HG03103 (cell line): ENCODE data around the gene NXPE2.
"Not testable (repeated sequence)": the region's sequence is repeated elsewhere in the genome, so short reads cannot be mapped to it uniquely, and the experiment has no call there.

Experiments
- ATAC-seq: cut with Tn5 transposase; IDR thresholded peaks from one replicate; pipeline ENCODE4 v1.9.1; 2021; ENCODE audit warnings: low read depth; ENCODE audit not compliant: unreplicated experiment

NXPE2 gene

GRCh38 chr11:114678125-114679036 is at the start of gene NXPE2:
Gene NXPE2, plus strand, starts transcription at chr11:114678527. Its CDS starts 49 bp downstream, at chr11:114678576.
- ATAC-seq: no peak

DNA sequence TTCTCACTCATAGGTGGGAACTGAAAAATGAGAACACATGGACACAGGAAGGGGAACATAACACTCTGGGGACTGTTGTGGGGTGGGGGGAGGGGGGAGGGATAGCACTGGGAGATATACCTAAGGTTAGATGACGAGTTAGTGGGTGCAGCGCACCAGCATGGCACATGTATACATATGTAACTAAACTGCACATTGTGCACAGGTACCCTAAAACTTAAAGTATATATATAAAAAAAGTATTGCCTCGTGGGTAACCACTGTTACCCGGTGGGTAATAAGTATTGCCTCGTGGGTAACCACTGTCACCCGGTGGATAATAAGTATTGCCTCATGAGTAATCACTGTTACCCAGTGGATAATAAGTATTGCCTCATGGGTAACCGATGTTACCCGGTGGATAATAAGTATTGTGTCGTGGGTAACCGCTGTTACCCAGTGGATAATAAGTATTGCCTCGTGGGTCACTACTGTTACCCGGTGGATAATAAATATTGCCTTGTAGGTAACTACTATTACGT is 46.8 kb upstream of the NXPE2 start:
- not testable (repeated sequence) for ATAC-seq

DNA sequence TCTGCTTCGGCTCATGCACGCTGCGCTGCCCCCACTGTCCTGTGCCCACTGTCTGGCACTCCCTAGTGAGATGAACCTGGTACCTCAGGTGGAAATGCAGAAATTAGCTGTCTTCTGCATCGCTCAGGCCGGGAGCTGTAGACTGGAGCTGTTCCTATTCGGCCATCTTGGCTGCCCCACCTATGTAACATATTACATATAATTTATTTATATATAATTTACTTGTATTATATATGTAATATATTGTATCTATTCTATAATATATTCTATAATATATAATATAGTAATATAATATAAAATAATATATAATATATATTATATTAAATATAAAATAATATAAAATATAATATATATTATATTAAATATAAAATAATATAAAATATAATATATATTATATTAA is 38.9 kb upstream of the NXPE2 start:
- ATAC-seq: not testable (repeated sequence)

DNA sequence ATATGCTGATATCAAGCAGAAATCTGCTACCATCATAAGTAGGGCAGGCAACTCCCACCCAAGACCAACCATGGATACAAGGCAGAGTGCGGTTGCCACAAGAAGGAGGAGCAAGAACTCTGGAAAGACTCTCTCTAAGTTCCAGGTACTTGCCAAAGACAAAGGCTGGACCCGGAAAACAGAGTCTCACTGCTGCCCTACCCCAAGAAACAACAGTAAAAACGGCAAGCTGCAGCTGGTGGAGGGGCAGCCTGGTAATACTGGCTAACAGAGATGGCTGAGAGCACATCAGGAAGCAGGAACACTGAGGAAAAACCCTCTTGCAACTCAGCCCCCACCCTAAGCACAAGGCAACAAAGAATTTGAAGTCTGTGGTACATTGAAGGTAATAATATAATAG is 27.7 kb upstream of the NXPE2 start:
- ATAC-seq: no peak

DNA sequence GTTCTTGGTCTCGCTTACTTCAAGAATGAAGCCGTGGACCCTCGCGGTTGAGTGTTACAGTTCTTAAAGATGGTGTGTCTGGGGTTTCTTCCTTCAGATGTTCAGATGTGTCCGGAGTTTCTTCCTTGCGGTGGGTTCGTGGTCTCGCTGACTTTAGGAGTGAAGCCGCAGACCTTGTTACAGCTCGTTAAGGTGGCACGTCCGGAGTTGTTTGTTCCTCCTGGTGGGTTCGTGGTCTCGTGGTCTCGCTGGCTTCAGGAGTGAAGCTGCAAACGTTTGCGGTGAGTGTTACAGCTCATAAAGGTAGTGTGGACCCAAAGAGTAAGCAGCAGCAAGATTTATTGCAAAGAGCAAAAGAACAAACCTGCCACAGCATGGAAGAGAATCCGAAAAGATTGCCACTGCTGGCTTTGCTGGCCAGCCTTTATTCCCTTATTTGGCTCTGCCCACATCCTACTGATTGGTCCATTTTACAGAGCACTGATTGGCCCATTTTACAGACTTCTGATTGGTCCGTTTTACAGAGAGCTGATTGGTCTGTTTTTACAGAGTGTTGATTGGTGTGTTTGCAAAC is 27.1 kb upstream of the NXPE2 start:
- no peak for ATAC-seq

- ATAC-seq: no peak
Observed at GRCh38 chr11:114653148-114653547, 25.2 kb upstream of the NXPE2 start.

DNA sequence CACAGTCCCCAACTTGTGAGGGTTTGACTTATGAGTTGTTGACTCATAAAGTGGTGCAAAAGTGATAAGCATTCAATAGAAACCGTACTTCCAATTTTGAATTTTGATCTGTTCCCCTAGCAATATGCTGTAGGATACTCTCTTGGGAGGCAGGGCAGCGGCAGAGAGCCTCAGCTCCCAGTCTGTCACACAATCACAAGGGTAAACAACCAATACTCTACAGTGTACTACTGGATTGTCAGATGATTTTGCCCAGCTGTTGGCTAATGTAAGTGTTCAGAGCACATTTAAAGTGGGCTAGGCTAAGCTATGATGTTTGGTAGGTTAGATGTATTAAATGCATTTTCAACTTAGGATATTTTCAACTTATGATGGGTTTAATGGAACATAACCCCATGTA is 13.7 kb upstream of the NXPE2 start:
- no peak for ATAC-seq

GRCh38 chr11:114666760-114667159 is 11.6 kb upstream of the NXPE2 start:
- no peak for ATAC-seq

DNA sequence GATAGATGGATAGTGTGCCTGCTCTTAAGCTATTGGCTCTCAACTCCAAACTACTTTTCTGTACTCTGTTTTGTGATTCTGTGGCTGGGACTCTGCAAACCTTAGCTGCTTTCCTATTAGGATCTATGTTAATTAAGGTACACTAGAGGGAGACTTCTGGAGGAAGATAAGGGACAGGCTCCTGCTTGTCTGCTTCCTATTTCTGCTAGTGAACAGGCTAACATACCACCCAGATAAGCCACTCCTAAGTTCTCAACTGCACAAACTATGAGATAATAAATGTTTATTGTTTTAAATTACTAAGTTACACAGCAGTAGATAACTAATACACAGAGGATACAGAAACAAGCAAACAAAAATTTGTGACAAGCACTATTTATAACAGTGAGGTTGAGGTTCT is 10.2 kb upstream of the NXPE2 start:
- ATAC-seq: no peak

- ATAC-seq: no peak
Observed at GRCh38 chr11:114673661-114674060, 4.7 kb upstream of the NXPE2 start.

- no peak for ATAC-seq
Observed at GRCh38 chr11:114679505-114679904, 1.2 kb downstream of the NXPE2 start.

- ATAC-seq: no peak
Observed at GRCh38 chr11:114683007-114683406, 4.7 kb downstream of the NXPE2 start.

DNA sequence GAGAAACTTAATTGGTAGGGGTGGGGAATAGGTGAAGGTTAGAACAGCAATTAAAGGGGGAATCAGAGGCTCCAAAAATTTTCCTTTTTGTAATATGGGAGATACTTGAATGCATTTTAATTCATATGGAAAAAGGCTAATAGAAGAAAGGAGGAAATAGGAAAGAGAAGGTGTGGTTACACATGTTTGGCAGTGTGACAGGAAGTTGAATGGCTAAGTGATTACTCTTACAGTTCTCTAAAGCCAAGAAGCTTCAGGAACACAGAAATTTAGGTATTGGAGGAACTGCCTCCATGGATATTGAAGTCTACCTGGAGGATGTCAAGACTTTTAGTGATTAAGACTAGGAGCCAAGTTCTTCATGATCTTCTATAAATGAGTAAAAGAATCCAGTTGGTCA is 6.3 kb downstream of the NXPE2 start:
- no peak for ATAC-seq

DNA sequence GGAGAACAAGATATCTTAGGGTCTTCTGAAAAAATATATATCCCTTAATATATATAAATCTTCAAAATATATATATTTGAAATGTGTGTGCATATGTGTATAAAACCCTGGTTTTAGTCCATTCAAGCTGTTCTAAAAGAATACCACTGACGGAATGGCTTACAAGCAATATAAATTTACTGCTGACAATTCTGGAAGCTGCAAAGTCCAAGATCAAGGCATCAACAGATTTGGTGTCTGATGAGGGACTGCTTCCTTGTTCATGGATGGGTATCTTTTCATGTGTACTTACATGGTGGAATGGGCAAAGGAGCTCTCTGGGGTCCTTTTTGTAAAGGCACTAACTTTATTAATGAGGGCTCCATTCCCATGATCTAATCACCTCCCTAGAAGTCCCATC is 6.8 kb downstream of the NXPE2 start:
- no peak for ATAC-seq

GRCh38 chr11:114705280-114706024 is 27.1 kb downstream of the NXPE2 start:
- ATAC-seq: no peak

DNA sequence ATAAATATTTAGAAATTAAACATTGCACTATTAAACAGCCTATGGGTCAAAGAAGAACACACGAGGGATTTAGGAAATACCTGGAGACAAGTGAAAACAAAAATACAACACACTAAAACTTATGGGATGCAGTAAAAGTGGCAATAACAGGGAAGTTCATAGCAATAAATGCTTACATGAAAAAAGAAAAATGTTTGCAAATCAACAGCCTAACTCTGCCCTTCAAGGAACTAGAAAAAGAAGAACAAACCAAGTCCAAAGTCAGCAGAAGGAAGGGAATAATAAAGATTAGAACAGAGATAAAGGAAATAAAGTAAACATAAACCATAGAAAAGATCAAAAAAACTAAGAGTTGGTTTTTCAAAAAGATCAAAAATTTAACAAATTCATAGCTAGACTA is 31.6 kb downstream of the NXPE2 start:
- no peak for ATAC-seq

DNA sequence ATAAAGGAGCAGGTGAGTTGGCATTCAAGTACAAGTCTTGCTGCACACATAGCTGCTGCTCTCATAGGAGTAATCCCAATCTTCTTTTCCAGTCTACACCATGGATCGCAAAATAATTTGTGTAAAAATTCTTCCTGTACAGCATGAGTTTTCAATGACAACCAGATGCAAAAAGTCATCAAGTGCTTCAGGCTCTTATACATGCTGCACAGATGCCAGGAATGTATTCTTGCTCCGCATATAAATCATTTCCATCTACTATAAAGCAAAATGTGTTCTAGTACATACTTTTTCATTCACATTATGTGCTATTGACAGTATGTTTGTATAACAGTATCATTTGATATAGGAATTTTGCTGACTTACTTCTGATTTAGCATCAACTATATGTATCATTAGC is 35.4 kb downstream of the NXPE2 start:
- no peak for ATAC-seq

DNA sequence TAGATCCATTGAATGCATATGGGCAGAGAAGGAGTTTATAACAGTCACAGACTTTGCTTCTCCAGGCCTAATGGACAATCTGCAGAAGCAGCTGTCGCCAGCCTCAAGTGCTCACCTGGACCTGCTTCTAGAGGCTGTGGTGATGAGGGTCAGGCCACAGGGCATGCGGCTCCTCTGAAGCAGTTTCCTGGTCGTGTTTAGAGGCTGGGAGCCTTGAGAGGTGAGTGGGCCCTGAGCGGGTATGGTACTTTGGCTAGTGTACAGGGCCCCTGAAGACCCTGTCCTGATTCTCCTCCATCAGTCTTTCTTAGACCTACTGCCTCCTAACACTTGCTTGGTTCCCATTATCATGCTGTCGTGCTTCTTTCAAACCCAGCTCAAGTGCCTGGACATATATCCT is 41.2 kb downstream of the NXPE2 start:
- ATAC-seq: no peak

DNA sequence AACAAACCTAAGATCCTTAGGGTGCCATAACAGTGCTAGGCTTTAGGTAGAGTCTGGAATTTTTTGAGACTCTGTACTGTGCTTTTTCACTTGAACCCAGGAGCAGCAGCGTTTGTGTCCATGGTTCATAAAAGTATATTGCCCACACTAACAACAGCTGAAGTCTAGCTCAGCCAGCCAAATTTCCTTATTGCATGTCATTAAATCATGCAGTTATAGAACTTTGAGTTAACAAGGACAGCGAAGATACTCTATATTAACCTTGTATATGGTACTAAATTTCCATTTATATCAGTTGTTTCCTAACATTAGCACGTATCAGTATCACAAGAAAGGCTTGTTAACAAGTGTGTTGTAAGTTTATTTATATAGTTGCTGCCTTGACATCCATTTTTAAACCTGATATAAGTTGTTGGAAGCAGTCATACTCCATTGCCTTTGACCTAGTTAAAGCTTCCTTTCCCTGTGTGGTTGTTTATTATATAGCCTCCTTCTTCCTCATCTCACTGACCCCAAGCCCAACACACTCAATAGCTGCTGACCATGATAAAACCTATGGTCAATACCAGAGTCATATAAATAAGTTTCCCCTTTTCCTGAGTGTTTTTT is 46.7 kb downstream of the NXPE2 start:
- ATAC-seq: no peak

DNA sequence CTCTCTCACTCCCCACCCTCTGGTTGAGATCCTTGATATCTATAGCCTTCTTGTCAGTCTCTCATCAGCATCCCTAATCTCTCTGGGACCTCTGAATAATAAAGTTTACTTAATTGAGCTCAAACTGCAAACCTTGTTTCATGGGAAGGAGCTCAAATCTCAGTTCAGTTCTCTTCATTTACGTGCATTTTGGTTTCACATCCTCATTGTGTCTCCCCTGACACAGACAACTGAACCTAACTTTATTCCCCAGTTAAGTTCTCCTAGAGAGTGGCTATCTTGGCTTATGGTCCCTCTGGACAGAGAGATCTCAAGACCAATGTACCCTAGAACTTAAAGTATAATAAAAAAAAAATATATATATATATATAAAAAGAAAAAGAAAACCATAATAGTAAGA is 47.3 kb downstream of the NXPE2 start:
- ATAC-seq: no peak

- no peak for ATAC-seq
Observed at GRCh38 chr11:114736806-114737205, 58.5 kb downstream of the NXPE2 start.
